Muscle of arm (tissue), 12 donors: ENCODE measurements around the gene DLG2. TPM values are rescaled to one million over a fixed set of nuclear protein-coding genes. Genes with fewer than 3 reads are reported as not detected.
A peak's percentile ranks its signal among the peaks of the same experiment; 100 is the strongest.

Experiments used
- DNase-seq: peaks from one replicate; pipeline ENCODE4 v3.0.0-alpha.2; 2013
- polyA plus RNA-seq, 12 donors: library from polyadenylated mRNA; unstranded; fragments of 120-200 nt; gene quantifications; one replicate each; pipeline ENCODE4 v1.2.1, GENCODE V29; 2013; ENCODE audit not compliant: insufficient read length in 12 of 12

Gene DLG2
- polyA plus RNA-seq, 12 donors: 8.3 to 18.2 (median 14.0) TPM; not detected in 1

- no peak for DNase-seq
These were observed 57.6 kb downstream of the DLG2 start for GRCh38 chr11:85569525-85569924.

DNA sequence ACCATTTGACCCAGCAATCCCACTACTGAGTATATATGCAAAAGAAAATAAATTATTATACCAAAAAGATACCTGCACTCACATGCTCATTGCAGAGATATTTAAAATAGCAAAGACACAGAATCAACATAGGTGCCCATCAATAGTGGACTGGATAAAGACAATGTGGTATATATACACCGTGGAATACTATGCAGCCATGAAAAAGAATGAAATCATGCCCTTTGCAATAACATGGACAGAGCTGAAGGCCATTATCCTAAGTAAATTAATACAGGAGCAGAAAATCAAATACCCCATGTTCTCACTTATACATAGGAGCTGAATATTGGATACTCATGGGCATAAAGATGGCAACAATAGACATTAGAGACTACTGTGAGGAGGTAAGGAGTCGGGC is 68.7 kb downstream of the DLG2 start:
- no peak for DNase-seq

GRCh38 chr11:85551881-85552280 is 75.3 kb downstream of the DLG2 start:
- no peak for DNase-seq

GRCh38 chr11:85541683-85542082 is 85.5 kb downstream of the DLG2 start:
- no peak for DNase-seq

DNA sequence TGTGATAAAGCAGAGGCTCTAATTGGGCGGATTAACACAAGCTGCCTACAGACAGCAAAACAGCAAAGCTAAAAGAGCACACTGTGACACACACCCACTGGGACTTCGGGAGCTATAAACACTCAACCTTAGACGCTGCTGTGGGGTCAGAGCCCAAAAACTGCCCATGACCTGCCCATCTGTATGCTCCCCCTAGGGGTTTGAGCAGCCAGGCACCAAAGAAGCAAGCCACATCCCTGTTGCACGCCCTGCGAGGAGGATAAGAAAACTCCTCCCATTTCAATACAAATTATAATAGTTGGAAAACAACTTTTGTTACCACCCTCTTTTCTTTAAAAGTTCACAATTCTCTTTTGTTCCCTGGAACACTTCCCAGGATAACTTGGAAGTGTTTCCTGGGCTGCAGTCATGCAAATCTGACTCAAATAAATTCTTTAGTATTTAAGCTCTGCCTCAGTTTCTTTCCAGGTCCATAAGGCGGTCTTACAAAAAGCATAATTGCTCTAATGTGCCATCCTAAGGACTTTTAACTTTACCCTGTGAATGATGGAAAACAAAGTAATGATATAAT is 86.4 kb downstream of the DLG2 start:
- DNase-seq: peak; percentile 69

DNA sequence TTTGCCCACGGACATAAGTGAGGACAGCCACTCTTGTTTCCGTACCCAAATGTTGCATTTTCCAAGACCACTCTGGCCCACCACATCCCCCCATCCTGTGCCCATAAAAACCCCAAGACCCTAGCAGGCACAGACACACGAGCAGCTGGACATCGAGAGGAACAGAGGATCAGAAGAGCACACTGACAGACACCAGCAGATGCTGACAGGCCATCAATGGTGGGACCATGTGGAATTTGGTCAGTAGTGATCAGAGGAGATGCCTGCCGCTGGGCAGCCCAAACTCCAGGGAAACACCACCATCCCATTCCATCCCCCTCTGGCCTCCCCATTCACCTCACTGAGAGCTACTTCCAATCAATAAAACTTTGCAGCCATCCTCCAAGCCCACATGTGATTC is 87.0 kb downstream of the DLG2 start:
- no peak for DNase-seq

- DNase-seq: no peak
These were observed 87.4 kb downstream of the DLG2 start for GRCh38 chr11:85539740-85540139.

- no peak for DNase-seq
These were observed 88.0 kb downstream of the DLG2 start for GRCh38 chr11:85539029-85539689.

- DNase-seq: no peak
These were observed 90.7 kb downstream of the DLG2 start for GRCh38 chr11:85536438-85536837.

DNA sequence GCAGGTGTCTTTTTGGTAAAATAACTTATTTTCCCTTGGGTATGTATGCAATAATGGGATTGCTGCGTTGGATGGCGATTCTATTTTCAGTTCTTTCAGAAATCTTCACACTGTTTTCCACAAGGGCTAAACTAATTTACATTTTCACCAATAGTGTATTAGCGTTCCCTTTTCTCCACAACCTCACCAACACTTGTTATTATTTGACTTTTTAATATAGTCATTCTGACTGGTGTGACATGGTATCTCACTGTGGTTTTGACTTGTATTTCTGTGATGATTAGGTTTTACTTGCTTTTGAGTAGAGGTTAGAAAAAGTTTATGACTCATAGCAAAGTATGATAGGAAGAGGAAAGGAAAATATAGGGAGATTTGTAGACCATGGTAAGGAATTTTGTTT is 92.3 kb downstream of the DLG2 start:
- DNase-seq: no peak

- DNase-seq: no peak
These were observed 95.8 kb downstream of the DLG2 start for GRCh38 chr11:85531191-85531897.

DNA sequence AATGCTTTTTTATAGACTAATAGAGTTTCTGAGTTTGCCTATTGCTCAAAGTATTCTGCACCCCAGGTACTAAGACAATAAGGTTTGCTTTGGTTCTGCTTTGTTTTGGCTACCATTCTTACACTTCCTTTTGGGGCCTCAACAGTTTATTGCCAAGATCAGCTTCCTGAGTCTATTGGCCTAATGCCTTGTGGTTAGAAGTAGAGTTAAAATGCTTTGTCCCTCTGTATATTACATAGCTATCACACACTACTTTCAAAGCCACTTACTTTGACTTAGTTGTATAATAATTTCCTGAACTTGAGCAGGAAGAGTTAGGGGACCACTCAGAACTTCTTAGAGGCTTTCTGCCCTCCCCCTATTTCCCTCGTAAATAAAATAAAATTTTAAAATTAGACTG is 96.5 kb downstream of the DLG2 start:
- no peak for DNase-seq

DNA sequence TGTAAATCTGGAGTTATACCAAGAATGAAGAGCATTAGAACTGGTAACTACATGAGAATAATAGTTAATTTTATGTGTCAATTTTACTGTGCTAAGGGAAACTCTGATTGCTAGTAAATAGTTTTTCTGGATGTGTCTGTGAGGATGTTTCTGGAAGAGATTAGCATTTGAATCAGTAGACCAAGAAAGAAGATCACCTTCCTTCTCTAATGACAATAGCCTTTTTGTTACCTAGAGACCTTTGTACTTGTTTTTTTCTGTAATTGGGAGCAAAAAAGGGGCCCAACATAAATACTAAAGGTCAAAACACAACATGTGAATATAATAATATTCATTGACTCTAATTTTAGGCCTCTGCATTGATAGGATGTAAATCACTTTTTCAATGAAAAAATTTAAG is 100.6 kb downstream of the DLG2 start:
- no peak for DNase-seq

- no peak for DNase-seq
These were observed 101.5 kb downstream of the DLG2 start for GRCh38 chr11:85525686-85526085.

- no peak for DNase-seq
These were observed 109.9 kb downstream of the DLG2 start for GRCh38 chr11:85517272-85517671.

DNA sequence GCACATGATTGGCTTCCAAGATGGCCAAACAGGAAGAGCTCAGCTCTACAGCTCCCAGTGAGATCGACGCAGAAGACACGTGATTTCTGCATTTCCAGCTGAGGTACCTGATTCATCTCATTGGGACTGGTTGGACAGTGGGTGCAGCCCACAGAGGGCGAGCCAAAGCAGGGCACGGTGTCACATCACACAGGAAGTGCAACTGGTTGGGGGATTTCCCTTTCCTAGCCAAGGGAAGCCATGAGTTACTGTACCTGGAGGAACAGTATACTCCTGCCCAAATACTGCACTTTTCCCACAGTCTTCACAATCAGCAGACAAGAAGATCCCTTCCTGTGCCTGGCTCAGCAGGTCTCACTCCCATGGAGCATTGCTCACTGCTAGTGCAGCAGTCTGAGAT is 131.2 kb downstream of the DLG2 start:
- no peak for DNase-seq

- no peak for DNase-seq
These were observed 132.7 kb downstream of the DLG2 start for GRCh38 chr11:85494396-85494795.

DNA sequence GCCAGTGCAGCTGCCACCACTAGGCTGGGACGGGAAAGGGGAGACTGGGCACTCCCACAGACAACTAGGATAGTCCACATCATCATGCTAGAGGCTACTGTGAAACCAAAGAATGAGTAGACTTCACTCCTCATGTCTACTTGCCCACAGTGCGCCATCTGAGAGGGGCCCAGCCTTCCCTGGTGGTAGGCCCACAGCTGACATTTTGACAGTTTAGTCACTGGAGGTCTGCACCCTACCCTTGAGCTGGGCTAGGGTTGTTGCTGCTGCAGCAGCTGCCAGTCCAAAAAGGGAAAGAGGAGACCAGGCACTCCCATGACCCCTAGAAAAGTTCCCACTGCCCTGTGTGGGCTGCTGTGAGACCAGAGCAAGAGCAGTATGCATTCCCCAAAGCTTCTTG is 141.2 kb downstream of the DLG2 start:
- DNase-seq: no peak

DNA sequence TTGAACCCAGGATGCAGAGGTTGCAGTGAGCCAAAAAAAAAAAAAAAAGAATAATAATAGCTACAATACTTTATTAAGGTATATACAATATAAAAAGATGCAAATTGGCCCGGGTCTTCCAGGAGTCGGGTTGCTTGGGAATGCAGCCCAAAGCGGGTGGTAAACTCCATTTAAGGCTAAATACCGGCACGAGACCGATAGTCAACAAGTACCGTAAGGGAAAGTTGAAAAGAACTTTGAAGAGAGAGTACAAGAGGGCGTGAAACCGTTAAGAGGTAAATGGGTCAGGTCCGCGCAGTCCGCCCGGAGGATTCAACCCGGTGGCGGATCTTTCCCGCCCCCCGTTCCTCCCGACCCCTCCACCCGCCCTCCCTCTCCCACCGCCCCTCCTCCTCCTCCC is 143.3 kb downstream of the DLG2 start:
- DNase-seq: no peak

DNA sequence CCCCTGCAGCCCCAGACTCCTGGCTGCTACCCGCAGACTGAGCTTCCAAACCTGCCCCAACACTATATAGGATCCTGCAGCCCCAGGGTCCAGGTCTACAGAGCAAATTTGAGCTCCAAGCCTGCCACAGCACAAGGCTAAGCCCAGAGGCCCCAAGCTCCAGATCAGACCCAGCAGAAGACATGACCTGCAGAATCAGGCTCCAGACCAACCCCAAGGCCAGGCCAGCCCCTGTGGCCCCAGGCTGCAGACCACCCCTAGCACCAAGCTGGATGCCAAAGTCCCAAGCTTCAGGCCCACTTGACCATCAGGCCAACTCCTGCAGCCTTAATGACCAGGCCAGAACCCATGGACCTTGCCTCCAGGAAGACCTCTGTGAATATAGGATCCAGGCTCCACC is 145.3 kb downstream of the DLG2 start:
- no peak for DNase-seq

GRCh38 chr11:85475660-85476517 is 151.3 kb downstream of the DLG2 start:
- DNase-seq: no peak

DNA sequence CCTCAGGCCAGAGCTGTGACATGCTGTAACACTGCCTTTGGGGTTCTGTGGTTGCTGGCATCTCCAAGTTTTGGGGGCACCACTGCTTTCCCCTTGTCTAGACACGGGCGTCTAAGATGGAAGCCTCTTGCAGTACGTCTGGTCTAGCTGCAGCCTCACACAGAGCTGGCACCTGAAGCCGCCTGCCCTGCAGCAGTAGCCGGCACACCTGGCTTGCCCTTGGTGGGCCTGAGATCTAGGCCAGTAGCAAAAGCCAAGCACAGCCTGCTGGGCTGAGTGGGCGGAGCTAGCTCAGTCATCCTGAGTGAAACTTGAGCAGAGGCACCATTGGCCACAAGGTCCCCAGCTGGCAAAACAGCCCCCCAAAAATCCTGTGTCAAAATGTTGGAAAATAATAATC is 154.2 kb downstream of the DLG2 start:
- no peak for DNase-seq

DNA sequence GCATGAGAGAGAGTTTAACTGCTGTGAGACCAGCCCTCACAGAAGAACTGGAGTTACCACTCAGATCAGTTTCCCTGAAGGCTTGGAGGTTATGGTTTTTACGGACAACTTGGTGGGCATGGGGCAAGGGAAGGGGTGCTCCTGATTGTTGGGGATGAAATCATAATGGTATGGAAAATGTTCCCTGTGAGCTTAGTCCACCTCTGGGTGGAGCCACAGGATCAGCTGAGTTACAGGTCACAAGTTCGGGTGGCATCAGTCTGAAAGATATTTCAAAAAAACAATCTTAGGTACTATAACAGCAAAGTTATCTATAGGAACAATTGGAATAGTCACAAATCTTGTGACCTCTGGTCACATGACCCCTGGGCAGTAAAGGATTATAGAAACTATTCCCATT is 162.9 kb downstream of the DLG2 start:
- DNase-seq: no peak
